Astrocyte (in vitro differentiated cells and primary cell): Measurements from ENCODE around the gene SLC37A1. TPM values are rescaled to one million over a fixed set of nuclear protein-coding genes. Genes with fewer than 3 reads are reported as not detected.

ENCODE experiments used
- DNase-seq: peaks from one replicate; pipeline ENCODE4 v3.0.0-alpha.2; 2010; ENCODE audit warnings: low read depth
- FAIRE-seq: peaks from 2 replicates; lab custom pipeline; 2011; peaks lifted over from hg19 to GRCh38; lab: Jason Lieb, UNC
- H2AFZ ChIP-seq: 2 replicates; pipeline ENCODE4 v1.6.0; 2012; ENCODE audit warnings: low read depth, low read length, inconsistent platforms
- H3K27ac ChIP-seq: 2 replicates; pipeline ENCODE4 v1.5.1; 2011; ENCODE audit warnings: low read depth, low read length, inconsistent platforms
- H3K27me3 ChIP-seq: 2 replicates; pipeline ENCODE4 v1.6.0; 2011; ENCODE audit warnings: low read length, inconsistent platforms; ENCODE audit not compliant: insufficient read depth
- H3K36me3 ChIP-seq: 2 replicates; pipeline ENCODE4 v1.5.1; 2011; ENCODE audit warnings: low read length, inconsistent platforms; ENCODE audit not compliant: insufficient read depth
- H3K4me1 ChIP-seq: 2 replicates; pipeline ENCODE4 v1.5.1; 2011; ENCODE audit warnings: low read length, inconsistent platforms; ENCODE audit not compliant: insufficient read depth
- H3K4me2 ChIP-seq: 2 replicates; pipeline ENCODE4 v1.6.0; 2012; ENCODE audit warnings: low read length, inconsistent platforms
- H3K4me3 ChIP-seq: 2 replicates; pipeline ENCODE4 v1.5.1; 2011; ENCODE audit warnings: low read depth, mild to moderate bottlenecking, low read length, inconsistent platforms; ENCODE audit not compliant: insufficient read depth
- H3K79me2 ChIP-seq: 2 replicates; pipeline ENCODE4 v1.6.0; 2012; ENCODE audit warnings: mild to moderate bottlenecking, low read length, inconsistent platforms; ENCODE audit not compliant: insufficient read depth
- H3K9ac ChIP-seq: 2 replicates; pipeline ENCODE4 v1.6.0; 2012; ENCODE audit warnings: mild to moderate bottlenecking, low read length, inconsistent platforms
- H3K9me3 ChIP-seq: 2 replicates; pipeline ENCODE4 v1.5.1; 2012; ENCODE audit warnings: low read depth, mild to moderate bottlenecking, low read length, inconsistent platforms; ENCODE audit not compliant: insufficient read depth
- H4K20me1 ChIP-seq: 2 replicates; pipeline ENCODE4 v1.6.0; 2012; ENCODE audit warnings: low read length, inconsistent platforms; ENCODE audit not compliant: insufficient read depth
- H3K27ac Mint-ChIP-seq: one replicate; pipeline ENCODE4 v1.8.0; 2021; ENCODE audit warnings: mild to moderate bottlenecking, mixed read lengths; ENCODE audit not compliant: unreplicated experiment
- H3K27me3 Mint-ChIP-seq: one replicate; pipeline ENCODE4 v1.8.0; 2021; ENCODE audit warnings: low read depth, mixed read lengths; ENCODE audit not compliant: unreplicated experiment
- H3K36me3 Mint-ChIP-seq: one replicate; pipeline ENCODE4 v1.8.0; 2021; ENCODE audit warnings: low read depth, mixed read lengths; ENCODE audit not compliant: unreplicated experiment
- H3K4me1 Mint-ChIP-seq: one replicate; pipeline ENCODE4 v1.8.0; 2021; ENCODE audit warnings: low read depth, mixed read lengths; ENCODE audit not compliant: unreplicated experiment
- H3K4me3 Mint-ChIP-seq: one replicate; pipeline ENCODE4 v1.8.0; 2021; ENCODE audit warnings: mild to moderate bottlenecking, moderate library complexity, mixed read lengths; ENCODE audit not compliant: unreplicated experiment
- H3K9me3 Mint-ChIP-seq: one replicate; pipeline ENCODE4 v1.8.0; 2021; ENCODE audit warnings: mild to moderate bottlenecking, mixed read lengths; ENCODE audit not compliant: unreplicated experiment
- CTCF ChIP-seq: IDR thresholded peaks from 2 replicates; pipeline ENCODE4 v1.5.1; 2011; ENCODE audit warnings: low read depth, mild to moderate bottlenecking, inconsistent platforms, low read length, moderate library complexity; ENCODE audit not compliant: insufficient read depth
- EZH2 ChIP-seq: IDR thresholded peaks from 2 replicates; pipeline ENCODE4 v1.6.1; 2012; ENCODE audit warnings: mild to moderate bottlenecking, low read length, inconsistent platforms; ENCODE audit not compliant: insufficient read depth
- total RNA-seq: library from RNA; stranded (reverse); gene quantifications from 2 replicates; pipeline ENCODE4 v1.2.1, GENCODE V29; 2021

SLC37A1 gene
- total RNA-seq, 1 donor from 2014 or later: 6.9 TPM

GRCh38 chr21:42536601-42537000 is 22.9 kb downstream of the SLC37A1 start:
- Mint-ChIP-seq H3K4me1 (no peaks in the 10 kb centered on the region), H3K27ac (no peak overlapping the region), H3K36me3 (peaks cover 10% of the 10 kb centered on the region), H3K4me3 (no peak overlapping the region), H3K9me3 (no peaks in the 10 kb centered on the region), H3K27me3 (peaks cover 29% of the 10 kb centered on the region)
- Histone ChIP-seq H3K9me3 (no peaks in the 10 kb centered on the region), H3K9ac (no peak overlapping the region), H4K20me1 (no peaks in the 10 kb centered on the region), H3K4me2 (no peak overlapping the region), H2AFZ (no peak overlapping the region), H3K4me1 (no peaks in the 10 kb centered on the region), H3K4me3 (no peak overlapping the region), H3K36me3 (no peaks in the 10 kb centered on the region), H3K27me3 (peaks cover under 1% of the 10 kb centered on the region), H3K27ac (no peak overlapping the region), H3K79me2 (no peaks in the 10 kb centered on the region)
- TF ChIP-seq CTCF (no peak), EZH2 (no peak)
- DNase-seq: no peak
- FAIRE-seq: no peak

- Histone ChIP-seq H3K36me3 (no peaks in the 10 kb centered on the region), H3K4me3 (no peak overlapping the region), H3K4me1 (no peaks in the 10 kb centered on the region), H3K27ac (no peak overlapping the region), H3K9ac (no peak overlapping the region), H3K4me2 (no peak overlapping the region), H3K79me2 (no peaks in the 10 kb centered on the region), H4K20me1 (no peaks in the 10 kb centered on the region), H3K9me3 (no peaks in the 10 kb centered on the region), H2AFZ (no peak overlapping the region), H3K27me3 (no peaks in the 10 kb centered on the region)
- DNase-seq (no peak), FAIRE-seq (no peak)
- Mint-ChIP-seq H3K36me3 (peaks cover 10% of the 10 kb centered on the region), H3K4me3 (no peak overlapping the region), H3K27me3 (peaks cover 29% of the 10 kb centered on the region), H3K9me3 (no peaks in the 10 kb centered on the region), H3K4me1 (no peaks in the 10 kb centered on the region), H3K27ac (no peak overlapping the region)
- peak; percentile 16 for TF ChIP-seq CTCF
- no peak for TF ChIP-seq EZH2
These were observed 23.6 kb downstream of the SLC37A1 start for GRCh38 chr21:42537106-42537742.
